Measurements from ENCODE around the gene ZFYVE9.
"Not testable (repeated sequence)": the region's sequence is repeated elsewhere in the genome, so short reads cannot be mapped to it uniquely, and the experiment has no call there.

Gene ZFYVE9

GRCh38 chr1:52346653-52347052, 204.8 kb downstream of the ZFYVE9 start:
- no peak for DNase-seq

GRCh38 chr1:52348704-52349300, 206.9 kb downstream of the ZFYVE9 start:
- DNase-seq, result peak; percentile 38

DNA sequence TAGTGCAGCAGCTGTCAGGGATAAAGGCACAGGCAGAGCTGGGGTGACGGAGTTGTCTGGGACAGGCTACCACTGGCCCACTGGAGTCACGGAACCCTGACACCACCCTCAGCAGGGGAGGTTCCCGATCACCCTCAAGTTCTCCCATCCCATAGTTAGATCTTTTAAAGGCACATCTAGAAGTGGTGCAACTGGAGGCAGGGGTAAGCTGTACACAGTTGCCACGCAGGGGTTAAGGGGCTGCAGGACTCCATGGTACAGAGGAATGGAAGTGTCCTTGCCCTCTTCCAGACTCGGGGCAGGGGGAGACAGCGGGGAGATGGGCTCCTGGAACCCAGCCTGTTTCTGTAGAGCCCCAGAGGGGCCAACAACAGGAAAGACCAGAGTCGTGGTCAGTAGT, 210.8 kb downstream of the ZFYVE9 start:
- DNase-seq, result no peak

DNA sequence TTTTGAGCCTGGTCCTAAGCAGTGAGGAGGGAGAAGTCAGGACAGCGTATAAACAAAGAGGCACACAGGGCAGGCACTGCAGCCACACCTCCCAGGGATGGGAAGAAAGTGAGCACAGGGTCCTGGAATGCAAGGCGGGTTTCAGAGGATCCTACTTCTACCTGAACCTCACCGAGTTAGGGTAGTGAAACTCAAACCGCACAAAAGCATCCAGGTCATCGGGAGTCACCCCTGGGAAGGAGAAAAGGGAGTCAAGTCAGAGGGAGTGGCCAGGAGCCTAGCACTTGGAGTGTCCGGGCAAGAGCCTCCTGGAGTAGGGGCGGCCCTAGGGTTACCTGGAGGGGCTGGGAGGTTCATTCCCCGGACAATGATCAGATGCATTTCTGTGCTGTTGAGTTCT, 213.5 kb downstream of the ZFYVE9 start:
- no peak for DNase-seq

GRCh38 chr1:52355847-52356505, 214.1 kb downstream of the ZFYVE9 start:
- no peak for DNase-seq

- DNase-seq, result no peak
Observed at GRCh38 chr1:52356818-52357355, 215.0 kb downstream of the ZFYVE9 start.

DNA sequence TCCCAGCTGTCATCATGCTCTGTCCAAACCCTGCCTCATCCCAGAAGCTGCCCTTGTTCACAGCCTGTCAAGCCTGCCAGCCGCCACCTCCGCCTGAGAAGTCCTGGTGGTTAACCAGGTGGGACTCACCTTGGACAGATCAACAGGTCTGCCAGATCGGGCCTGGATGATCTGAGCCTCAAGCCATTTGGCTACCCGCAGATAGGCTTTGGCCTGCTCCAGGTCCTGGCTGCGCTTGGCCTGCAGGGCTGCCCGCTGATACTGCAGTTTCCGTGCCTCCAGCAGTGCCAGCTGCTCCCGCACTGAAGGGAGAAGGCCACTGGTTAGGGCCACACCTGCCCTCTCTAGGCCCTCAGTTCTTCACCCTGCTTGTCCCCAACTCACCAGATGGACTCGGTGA, 215.5 kb downstream of the ZFYVE9 start:
- no peak for DNase-seq

GRCh38 chr1:52358851-52359497, 217.1 kb downstream of the ZFYVE9 start:
- DNase-seq, result no peak

- DNase-seq, result no peak
Observed at GRCh38 chr1:52359676-52360594, 218.0 kb downstream of the ZFYVE9 start.

DNA sequence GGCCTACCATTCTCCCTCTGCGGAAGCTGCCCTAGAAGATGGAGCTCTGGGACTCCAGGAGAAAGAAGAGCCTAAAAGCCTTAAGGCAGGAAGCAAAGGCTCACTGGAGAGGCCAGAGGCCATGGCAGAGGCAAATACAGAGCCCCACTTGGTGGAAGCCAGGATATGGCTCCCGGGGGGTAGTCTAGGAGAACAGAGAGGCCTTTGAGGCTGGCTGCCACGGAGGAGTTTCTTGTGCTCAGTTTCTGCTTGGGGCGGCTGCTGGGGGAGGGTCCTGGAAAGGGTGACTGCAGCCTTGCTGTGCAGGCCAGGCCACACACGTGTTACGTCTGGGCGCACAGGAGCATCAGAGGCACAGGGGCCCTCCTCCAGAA, 218.7 kb downstream of the ZFYVE9 start:
- no peak for DNase-seq

- no peak for DNase-seq
Observed at GRCh38 chr1:52364235-52364839, 222.4 kb downstream of the ZFYVE9 start.

DNA sequence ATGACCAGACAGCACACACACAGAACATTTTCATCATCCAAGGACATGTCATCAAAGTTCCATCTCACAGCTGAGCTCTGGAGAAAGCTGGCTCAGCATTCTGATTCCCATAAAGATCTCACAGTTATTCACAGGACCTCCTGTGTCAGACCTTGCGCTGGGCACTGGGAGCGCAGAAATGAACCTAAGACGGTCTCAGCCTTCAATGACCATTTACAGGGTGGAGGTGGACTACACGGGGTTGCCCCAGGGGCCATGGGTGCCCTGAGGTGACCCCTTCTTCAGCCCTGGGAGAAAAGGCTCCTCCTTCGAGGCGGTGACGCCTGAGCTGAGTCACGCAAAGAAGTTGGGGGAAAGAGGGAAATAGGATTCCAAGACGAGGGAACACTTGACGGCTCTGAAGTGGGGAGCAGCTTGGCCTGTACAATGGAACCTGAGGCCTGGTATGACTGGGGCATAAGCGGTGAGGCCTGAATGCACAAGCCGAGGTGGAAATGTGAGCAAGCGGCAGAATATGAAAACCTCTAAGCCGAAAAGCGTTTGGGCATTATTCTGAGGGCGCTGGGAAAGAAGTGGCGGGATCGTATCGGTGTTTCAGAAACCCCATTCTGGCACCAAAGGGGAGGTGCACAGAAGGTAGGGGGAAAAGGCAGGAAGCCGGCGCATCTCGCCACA, 223.3 kb downstream of the ZFYVE9 start:
- no peak for DNase-seq

- peak; percentile 98 for DNase-seq
Observed at GRCh38 chr1:52365746-52366516, 224.0 kb downstream of the ZFYVE9 start, which contains the start of gene CC2D1B. CC2D1B (minus strand) TSS chr1:52366205; CDS start chr1:52364620, 1,585 bp downstream.

GRCh38 chr1:52366517-52366827, 224.6 kb downstream of the ZFYVE9 start:
- no peak for DNase-seq

DNA sequence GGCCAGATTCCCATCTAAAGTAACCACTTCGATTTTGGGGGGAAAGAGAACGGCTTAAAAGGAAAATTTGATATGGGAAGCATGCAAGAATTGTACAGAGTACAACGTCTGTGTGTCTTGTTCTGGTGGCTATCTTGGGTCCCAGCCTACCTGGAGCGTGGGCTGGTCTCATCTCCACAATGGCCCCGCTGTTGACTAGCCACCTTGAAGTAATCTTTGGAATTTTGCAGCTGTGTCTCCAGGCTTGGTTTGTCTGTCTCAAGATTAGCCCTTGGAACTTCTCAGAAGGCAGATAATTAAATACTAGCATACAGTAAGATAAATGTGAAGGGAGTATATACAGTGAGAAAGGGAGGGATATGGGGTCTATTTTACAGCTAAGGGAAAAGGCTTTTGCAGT, 225.4 kb downstream of the ZFYVE9 start:
- no peak for DNase-seq

DNA sequence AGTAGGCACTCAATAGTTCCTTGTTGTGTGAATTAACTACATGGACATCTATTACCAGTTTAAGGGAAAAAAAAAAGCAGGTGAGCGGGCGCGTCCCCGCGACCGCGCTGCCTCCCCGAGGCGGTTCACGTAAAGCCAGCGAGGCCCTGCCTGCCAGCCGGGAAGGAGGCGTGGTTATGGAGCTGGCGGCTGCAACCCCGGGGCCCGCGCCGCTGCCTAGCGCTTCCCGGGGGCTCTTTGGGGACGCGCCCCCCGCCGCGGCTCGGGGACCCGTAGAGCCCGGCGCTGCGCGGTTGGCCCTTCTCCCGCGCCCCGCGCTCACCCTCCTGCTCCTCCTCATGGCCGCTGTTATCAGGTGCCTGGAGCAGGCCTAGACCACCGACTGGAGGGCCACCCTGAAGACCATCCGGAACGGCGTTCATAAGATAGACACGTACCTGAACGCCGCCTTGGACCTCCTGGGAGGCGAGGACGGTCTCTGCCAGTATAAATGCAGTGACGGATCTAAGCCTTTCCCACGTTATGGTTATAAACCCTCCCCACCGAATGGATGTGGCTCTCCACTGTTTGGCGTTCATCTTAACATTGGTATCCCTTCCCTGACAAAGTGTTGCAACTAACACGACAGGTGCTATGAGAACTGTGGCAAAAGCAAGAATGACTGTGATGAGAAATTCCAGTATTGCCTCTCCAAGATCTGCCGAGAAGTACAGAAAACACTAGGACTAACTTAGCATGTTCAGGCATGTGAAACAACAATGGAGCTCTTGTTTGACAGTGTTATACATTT, 226.7 kb downstream of the ZFYVE9 start:
- no peak for DNase-seq

DNA sequence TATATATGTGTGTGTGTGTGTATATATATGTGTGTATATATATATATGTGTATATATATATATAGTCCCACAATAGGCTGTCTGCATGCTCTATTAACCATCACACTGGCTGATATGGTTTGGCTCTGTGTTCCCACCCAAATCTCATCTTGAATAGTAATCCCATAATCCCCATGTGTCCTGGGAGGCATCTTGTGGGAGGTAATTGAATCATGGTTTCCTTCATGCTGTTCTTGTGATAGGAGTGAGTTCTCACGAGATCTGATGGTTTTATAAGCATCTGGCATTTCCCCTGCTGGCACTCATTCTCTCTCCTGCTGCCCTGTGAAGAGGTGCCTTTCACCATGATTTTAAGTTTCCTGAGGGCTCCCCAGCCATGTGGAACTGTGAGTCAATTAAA, 228.0 kb downstream of the ZFYVE9 start:
- DNase-seq, result not testable (repeated sequence)

DNA sequence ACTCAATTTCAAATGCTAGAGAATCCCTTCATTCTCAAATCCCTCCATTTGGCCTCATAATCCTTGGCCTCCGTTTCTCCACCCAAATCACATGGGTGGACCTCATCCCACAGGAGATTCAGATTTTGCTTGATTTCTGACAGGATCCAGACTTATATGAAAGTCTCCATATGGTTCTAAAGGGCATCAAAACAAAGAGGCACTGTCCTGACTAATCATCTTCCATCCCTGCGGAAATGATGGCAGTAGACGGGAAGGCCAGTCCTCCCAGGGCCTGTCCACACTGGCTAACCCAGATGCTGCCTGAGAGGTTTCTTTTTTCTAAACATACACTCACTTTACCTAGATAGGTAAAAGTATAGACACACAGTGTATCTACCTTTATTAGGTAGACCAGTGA, 243.5 kb downstream of the ZFYVE9 start:
- DNase-seq, result no peak

- no peak for DNase-seq
Observed at GRCh38 chr1:52386458-52386857, 244.6 kb downstream of the ZFYVE9 start.

DNA sequence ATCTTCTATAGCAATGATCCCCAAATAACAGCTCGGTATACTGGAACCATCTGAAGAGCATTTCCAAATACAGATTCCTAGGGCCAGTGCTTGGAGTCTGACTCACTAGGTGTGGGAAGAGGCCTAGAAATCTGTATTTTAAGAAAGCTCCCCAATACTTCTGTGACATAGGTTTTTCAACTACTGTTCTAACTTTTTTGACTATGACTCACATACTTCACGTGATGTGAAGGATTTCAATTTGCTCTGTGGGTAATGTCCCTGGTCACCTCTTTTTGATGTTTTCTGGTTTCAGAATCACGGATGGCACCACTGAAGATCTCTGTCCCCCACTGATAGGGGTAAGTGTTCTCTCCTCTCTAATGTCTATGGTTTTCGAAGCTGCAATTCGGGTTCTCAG, 251.3 kb downstream of the ZFYVE9 start:
- no peak for DNase-seq

Measured in GDM1 (cell line).